Activated CD8-positive, alpha-beta T cell treated with anti-CD3 and anti-CD28 coated beads for 36 hours (primary cell): ENCODE results near the gene HEYL. TPM values are rescaled to one million over a fixed set of nuclear protein-coding genes. Genes with fewer than 3 reads are reported as not detected.

Experiments
- ATAC-seq: fragments of 200-7000 bp; cut with Tn5 transposase; one replicate; pipeline ENCODE4 v1.10.0; 2021; ENCODE audit warnings: mild to moderate bottlenecking, moderate library complexity
- CTCF ChIA-PET: fragments of 350-600 bp; sonication (Branson Sonifier 250); formaldehyde crosslinking; loops from one replicate; lab custom pipeline; 2021; ENCODE audit warnings: antibody characterized with exemption; lab: Charles Lee
- POLR2A ChIA-PET: fragments of 350-600 bp; sonication (Branson Sonifier 250); formaldehyde crosslinking; loops from one replicate; lab custom pipeline; 2021; ENCODE audit warnings: antibody characterized with exemption; lab: Charles Lee
- DNase-seq: peaks from one replicate; pipeline ENCODE4 v3.0.0-alpha.2; 2020
- H3K27ac Mint-ChIP-seq: one replicate; pipeline ENCODE4 v1.8.0; 2021; ENCODE audit warnings: mild to moderate bottlenecking, mixed read lengths
- H3K27me3 Mint-ChIP-seq: one replicate; pipeline ENCODE4 v1.8.0; 2021; ENCODE audit warnings: mixed read lengths
- H3K36me3 Mint-ChIP-seq: one replicate; pipeline ENCODE4 v1.8.0; 2021; ENCODE audit warnings: low read depth, mixed read lengths
- H3K4me1 Mint-ChIP-seq: one replicate; pipeline ENCODE4 v1.8.0; 2021; ENCODE audit warnings: low read depth, mixed read lengths
- H3K4me3 Mint-ChIP-seq: one replicate; pipeline ENCODE4 v1.8.0; 2021; ENCODE audit warnings: mild to moderate bottlenecking, moderate library complexity, mixed read lengths
- H3K9me3 Mint-ChIP-seq: one replicate; pipeline ENCODE4 v1.8.0; 2021; ENCODE audit warnings: mixed read lengths
- intact Hi-C: fragments of 100-400 bp; cut with micrococcal nuclease; formaldehyde crosslinking; loops from one replicate; pipeline ENCODE4 v1.10.0; 2022
- total RNA-seq, 2 experiments: library from RNA; stranded (reverse); gene quantifications; one replicate each; pipeline ENCODE4 v1.2.3, GENCODE V29; 2021
- TF ChIP-seq, protein P1 (sequence below): fragments of 200-600 bp; IDR thresholded peaks from one replicate; pipeline ENCODE4 v1.8.0; 2022; ENCODE audit warnings: antibody characterized with exemption, mild to moderate bottlenecking

The HEYL gene
- total RNA-seq, 2 experiments from 2014 or later, result 0.07 TPM; not detected in 1

DNA sequence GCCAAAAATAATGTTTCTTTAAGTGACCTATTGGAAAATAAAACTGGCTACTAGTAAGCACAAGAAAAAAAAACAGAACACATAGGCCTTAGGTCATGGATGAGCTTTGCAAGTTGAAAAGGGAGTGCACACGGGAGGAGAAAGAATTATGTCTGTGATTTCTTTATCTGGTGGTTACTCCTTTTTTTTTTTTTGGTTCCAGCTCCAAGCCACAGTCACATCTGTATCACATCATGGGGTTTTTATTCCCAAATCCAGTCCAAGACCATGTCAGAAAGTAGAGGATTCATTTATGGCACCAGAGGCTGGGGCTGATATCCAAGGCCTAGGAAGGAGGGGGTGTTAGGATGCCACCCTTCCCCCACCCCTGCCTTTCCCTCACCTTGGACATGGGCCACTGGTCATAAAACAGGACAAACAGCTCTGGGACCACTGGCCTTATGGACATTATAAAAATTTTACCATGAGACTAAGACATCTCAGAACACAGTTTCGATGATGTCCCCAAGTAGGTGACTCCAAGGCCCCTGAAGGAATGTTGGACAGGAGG is 10.3 kb upstream of the HEYL start:
- H3K27ac Mint-ChIP-seq, result no peak overlapping the region
- no peak overlapping the region for H3K4me3 Mint-ChIP-seq
- H3K4me1 Mint-ChIP-seq, result peaks cover 6% of the 10 kb centered on the region
- POLR2A ChIA-PET, result no interaction called here
- intact Hi-C loops, result no loop called here
- peaks cover 8% of the 10 kb centered on the region for H3K27me3 Mint-ChIP-seq
- no peaks in the 10 kb centered on the region for H3K9me3 Mint-ChIP-seq
- ATAC-seq (no peak), DNase-seq (no peak)
- TF ChIP-seq, protein P1, sequence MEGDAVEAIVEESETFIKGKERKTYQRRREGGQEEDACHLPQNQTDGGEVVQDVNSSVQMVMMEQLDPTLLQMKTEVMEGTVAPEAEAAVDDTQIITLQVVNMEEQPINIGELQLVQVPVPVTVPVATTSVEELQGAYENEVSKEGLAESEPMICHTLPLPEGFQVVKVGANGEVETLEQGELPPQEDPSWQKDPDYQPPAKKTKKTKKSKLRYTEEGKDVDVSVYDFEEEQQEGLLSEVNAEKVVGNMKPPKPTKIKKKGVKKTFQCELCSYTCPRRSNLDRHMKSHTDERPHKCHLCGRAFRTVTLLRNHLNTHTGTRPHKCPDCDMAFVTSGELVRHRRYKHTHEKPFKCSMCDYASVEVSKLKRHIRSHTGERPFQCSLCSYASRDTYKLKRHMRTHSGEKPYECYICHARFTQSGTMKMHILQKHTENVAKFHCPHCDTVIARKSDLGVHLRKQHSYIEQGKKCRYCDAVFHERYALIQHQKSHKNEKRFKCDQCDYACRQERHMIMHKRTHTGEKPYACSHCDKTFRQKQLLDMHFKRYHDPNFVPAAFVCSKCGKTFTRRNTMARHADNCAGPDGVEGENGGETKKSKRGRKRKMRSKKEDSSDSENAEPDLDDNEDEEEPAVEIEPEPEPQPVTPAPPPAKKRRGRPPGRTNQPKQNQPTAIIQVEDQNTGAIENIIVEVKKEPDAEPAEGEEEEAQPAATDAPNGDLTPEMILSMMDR, result no peak
- no peaks in the 10 kb centered on the region for H3K36me3 Mint-ChIP-seq
- CTCF ChIA-PET, result interaction anchor here (4.0 to 4.9 kb wide), 2 partner anchors 8 to 44 kb away, joined by 25 to 39 read pairs; no protein-coding TSS in a partner anchor

DNA sequence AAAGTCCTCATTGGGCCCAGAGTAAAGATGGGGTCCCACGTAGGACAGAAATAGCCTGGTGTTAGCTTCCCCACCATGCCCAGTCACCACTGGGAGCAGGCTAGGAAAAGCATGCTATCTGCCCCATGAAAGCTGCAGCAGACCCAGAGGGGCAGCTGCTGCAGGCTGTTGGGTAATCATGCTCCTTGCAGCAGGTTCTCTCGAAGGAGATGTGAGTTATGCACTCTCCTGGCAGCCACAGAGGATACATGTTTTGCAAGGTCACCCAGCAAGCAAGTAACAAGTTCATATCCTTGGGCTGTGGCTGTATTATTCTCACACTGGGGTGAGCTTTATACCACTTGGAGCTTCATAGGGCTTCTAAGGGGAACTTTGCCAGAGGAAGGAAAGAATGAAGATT is 9.1 kb upstream of the HEYL start:
- ChIA-PET CTCF (interaction anchor here (1.9 to 4.9 kb wide), 3 partner anchors 9 to 43 kb away, joined by 5 to 39 read pairs (median 25); no protein-coding TSS in a partner anchor), POLR2A (no interaction called here)
- Mint-ChIP-seq H3K4me1 (peaks cover 3% of the 10 kb centered on the region), H3K27ac (no peak overlapping the region), H3K9me3 (no peaks in the 10 kb centered on the region), H3K27me3 (no peaks in the 10 kb centered on the region), H3K4me3 (no peak overlapping the region), H3K36me3 (no peaks in the 10 kb centered on the region)
- intact Hi-C loops, result no loop called here
- ATAC-seq (no peak), DNase-seq (no peak)
- TF ChIP-seq, protein P1, result no peak

DNA sequence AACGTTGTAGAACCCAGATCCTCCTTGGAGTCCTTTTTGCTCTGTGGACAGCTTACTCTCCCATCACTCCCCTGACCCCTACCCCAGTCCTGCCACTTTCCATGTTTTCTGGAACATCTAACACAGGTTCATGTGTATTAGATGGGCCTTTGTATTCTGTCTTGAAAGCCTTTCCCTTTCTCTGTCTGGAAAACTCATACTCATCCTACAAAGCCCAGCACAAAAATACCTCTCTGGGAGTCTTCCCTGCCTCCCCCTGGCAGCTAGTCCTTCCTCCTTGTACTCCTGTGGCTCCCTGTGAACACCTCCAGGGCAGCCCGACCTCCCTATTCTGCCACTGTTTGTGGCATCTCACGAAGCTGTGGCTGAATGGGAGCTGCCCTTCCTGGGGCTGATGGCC is 7.8 kb upstream of the HEYL start:
- TF ChIP-seq, protein P1, result no peak
- no peaks in the 10 kb centered on the region for H3K36me3 Mint-ChIP-seq
- ATAC-seq, result no peak
- H3K9me3 Mint-ChIP-seq, result no peaks in the 10 kb centered on the region
- ChIA-PET POLR2A (interaction anchor here (0.7 to 1.2 kb wide), 4 partner anchors 9 to 91 kb away, joined by 3 to 4 read pairs (median 3); partner anchors contain the start of gene PPIE), CTCF (interaction anchor here (1.0 to 4.9 kb wide), 5 partner anchors 11 to 78 kb away, joined by 3 to 39 read pairs (median 5); no protein-coding TSS in a partner anchor)
- H3K4me1 Mint-ChIP-seq, result no peaks in the 10 kb centered on the region
- no peak overlapping the region for H3K4me3 Mint-ChIP-seq
- no peak overlapping the region for H3K27ac Mint-ChIP-seq
- intact Hi-C loops, result no loop called here
- H3K27me3 Mint-ChIP-seq, result peaks cover 3% of the 10 kb centered on the region
- DNase-seq, result no peak

DNA sequence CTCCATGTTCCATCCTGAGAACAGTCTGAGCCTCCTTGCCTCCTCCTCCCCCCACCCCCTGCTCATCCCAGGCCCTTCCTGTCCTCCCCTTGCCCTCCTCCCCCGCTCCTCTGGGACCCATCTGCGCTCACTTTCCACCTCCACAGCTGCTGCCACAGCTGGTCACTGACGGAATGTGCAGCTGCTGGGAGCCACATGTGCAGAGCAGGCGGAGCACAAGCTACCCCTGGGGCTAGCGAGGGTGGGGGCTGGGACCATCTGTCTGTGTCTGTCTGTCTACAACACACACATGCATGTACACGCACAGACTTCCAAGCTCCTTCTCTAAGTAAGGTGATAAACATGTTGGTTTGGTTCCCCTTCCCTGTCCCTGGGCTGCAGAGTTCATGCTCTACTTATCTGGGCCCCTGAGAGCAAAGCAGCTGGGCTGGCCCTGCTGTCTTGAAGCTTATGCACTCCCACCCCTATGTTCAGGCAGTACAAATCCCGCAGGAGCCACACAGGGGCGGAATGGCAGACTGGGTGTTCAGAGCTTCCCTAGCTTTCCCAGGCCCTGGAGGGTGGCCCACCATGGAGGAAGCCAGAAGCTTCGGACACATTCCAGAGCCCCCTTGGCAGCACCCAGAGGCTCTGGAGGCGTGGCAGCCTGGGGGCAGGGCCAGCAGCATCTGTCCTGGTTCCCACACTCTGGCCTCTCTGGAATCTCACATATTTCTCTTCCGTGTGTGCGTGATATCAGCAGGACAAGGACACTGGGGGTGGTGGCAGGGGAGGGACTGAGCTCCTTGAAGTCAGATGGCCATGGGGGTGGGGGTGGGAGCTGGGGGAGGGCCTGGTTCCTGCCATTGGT is 7.0 kb upstream of the HEYL start:
- ChIA-PET POLR2A (interaction anchor here (0.7 to 0.8 kb wide), 2 partner anchors 71 to 92 kb away, joined by 3 read pairs; partner anchors contain the start of gene PPIE), CTCF (interaction anchor here (0.9 to 4.9 kb wide), 4 partner anchors 11 to 40 kb away, joined by 3 to 39 read pairs (median 15); no protein-coding TSS in a partner anchor)
- intact Hi-C loops, result no loop called here
- H3K27me3 Mint-ChIP-seq, result peaks cover 3% of the 10 kb centered on the region
- no peaks in the 10 kb centered on the region for H3K9me3 Mint-ChIP-seq
- H3K27ac Mint-ChIP-seq, result no peak overlapping the region
- no peaks in the 10 kb centered on the region for H3K4me1 Mint-ChIP-seq
- TF ChIP-seq, protein P1, result no peak
- no peaks in the 10 kb centered on the region for H3K36me3 Mint-ChIP-seq
- H3K4me3 Mint-ChIP-seq, result no peak overlapping the region
- ATAC-seq (no peak), DNase-seq (no peak)
